Measurements from ENCODE around the gene HORMAD2.

HORMAD2 gene

GRCh38 chr22:30222321-30222720 lies 142.1 kb downstream of the HORMAD2 start:
- DNase-seq (ENCODE audit: low read depth), result no peak
- TF ChIP-seq MYC (IDR thresholded peaks at IDR 0.05; ENCODE audit: low read depth, low read length) (no peak), POLR2A (IDR thresholded peaks at IDR 0.05; ENCODE audit: extremely low read depth, insufficient read length) (no peak), CTCF (IDR thresholded peaks at IDR 0.05; ENCODE audit: low read depth, low read length) (no peak), MAX (IDR thresholded peaks at IDR 0.05; ENCODE audit: low read depth, low read length) (no peak)

GRCh38 chr22:30223303-30223702 lies 143.0 kb downstream of the HORMAD2 start:
- peak; percentile 48 for DNase-seq (ENCODE audit: low read depth)
- TF ChIP-seq MAX (IDR thresholded peaks at IDR 0.05; ENCODE audit: low read depth, low read length), result no peak
- TF ChIP-seq CTCF (IDR thresholded peaks at IDR 0.05; ENCODE audit: low read depth, low read length), result no peak
- TF ChIP-seq MYC (IDR thresholded peaks at IDR 0.05; ENCODE audit: low read depth, low read length), result no peak
- TF ChIP-seq POLR2A (IDR thresholded peaks at IDR 0.05; ENCODE audit: extremely low read depth, insufficient read length), result no peak
- no peak overlapping the region for H3K4me3 ChIP-seq (ENCODE audit: low read depth, low read length)

More at GRCh38 chr22:30222321-30222720, 142.1 kb downstream of the HORMAD2 start:
- H3K4me3 ChIP-seq (ENCODE audit: low read depth, low read length), result no peak overlapping the region

GRCh38 chr22:30224161-30224857 lies 144.0 kb downstream of the HORMAD2 start:
- DNase-seq (ENCODE audit: low read depth), result peak; percentile 30
- no peak overlapping the region for H3K4me3 ChIP-seq (ENCODE audit: low read depth, low read length)
- no peak for TF ChIP-seq CTCF (IDR thresholded peaks at IDR 0.05; ENCODE audit: low read depth, low read length)
- TF ChIP-seq MYC (IDR thresholded peaks at IDR 0.05; ENCODE audit: low read depth, low read length), result no peak
- no peak for TF ChIP-seq MAX (IDR thresholded peaks at IDR 0.05; ENCODE audit: low read depth, low read length)
- no peak for TF ChIP-seq POLR2A (IDR thresholded peaks at IDR 0.05; ENCODE audit: extremely low read depth, insufficient read length)

- DNase-seq (ENCODE audit: low read depth), result no peak
- H3K4me3 ChIP-seq (ENCODE audit: low read depth, low read length), result no peak overlapping the region
- TF ChIP-seq CTCF (IDR thresholded peaks at IDR 0.05; ENCODE audit: low read depth, low read length) (no peak), POLR2A (IDR thresholded peaks at IDR 0.05; ENCODE audit: extremely low read depth, insufficient read length) (no peak), MAX (IDR thresholded peaks at IDR 0.05; ENCODE audit: low read depth, low read length) (no peak), MYC (IDR thresholded peaks at IDR 0.05; ENCODE audit: low read depth, low read length) (no peak)
These were observed 145.1 kb downstream of the HORMAD2 start for GRCh38 chr22:30225220-30225927.

GRCh38 chr22:30226192-30226832 lies 146.0 kb downstream of the HORMAD2 start:
- H3K4me3 ChIP-seq (ENCODE audit: low read depth, low read length), result no peak overlapping the region
- DNase-seq (ENCODE audit: low read depth), result no peak
- TF ChIP-seq MYC (IDR thresholded peaks at IDR 0.05; ENCODE audit: low read depth, low read length) (no peak), CTCF (IDR thresholded peaks at IDR 0.05; ENCODE audit: low read depth, low read length) (no peak), MAX (IDR thresholded peaks at IDR 0.05; ENCODE audit: low read depth, low read length) (no peak), POLR2A (IDR thresholded peaks at IDR 0.05; ENCODE audit: extremely low read depth, insufficient read length) (no peak)

Measured in NB4 (cell line).